ENCODE measurements around the gene FAM149B1.
"Not testable (repeated sequence)": the region's sequence is repeated elsewhere in the genome, so short reads cannot be mapped to it uniquely, and the experiment has no call there.

Gene FAM149B1

GRCh38 chr10:73167783-73168464, at the start of gene FAM149B1, which contains the start of gene ECD:
FAM149B1 (plus strand) TSS chr10:73168119; CDS start chr10:73168340, 221 bp downstream.
ECD (minus strand) TSS chr10:73168008; CDS start chr10:73163937, 4,071 bp downstream.
- DNase-seq, result peak; percentile 88

DNA sequence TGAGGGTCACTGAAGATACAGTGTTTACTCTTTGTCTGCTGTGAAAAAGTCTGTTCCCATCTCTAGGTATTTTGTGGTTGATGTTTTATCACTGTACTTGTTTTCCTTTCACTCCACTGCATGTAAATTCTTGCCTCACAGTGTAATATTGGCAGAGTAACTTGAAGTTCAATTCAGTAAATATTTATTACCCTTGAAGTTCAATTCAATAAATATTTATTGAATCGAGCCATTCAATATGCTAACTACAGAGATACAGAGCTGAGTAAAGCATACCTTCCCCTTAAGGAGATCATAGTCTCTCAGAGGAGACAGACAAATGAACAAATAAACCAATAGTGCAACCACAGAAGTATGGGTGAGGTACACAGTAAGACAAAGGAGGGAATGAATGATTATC, 48.5 kb upstream of the FAM149B1 start:
- DNase-seq, result no peak

DNA sequence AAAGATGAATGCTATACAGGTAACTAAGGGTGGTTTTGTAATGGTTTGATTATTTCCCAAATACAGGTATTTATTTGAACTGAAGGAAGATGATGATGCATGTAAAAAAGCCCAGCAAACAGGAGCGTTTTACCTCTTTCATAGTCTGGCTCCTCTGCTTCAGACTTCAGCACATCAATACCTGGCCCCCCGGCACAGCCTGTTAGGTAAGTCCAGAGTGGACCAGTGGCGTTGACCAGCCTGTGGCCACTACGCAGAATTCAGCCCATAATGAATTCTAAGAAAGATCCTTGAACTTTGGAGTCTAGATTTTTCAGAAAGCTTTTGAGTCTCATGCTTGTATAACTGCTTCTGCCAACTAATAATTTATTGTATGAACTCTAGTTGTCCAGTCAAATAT, 48.0 kb upstream of the FAM149B1 start:
- no peak for DNase-seq

- no peak for DNase-seq
Observed at GRCh38 chr10:73126343-73126742, 41.6 kb upstream of the FAM149B1 start.

DNA sequence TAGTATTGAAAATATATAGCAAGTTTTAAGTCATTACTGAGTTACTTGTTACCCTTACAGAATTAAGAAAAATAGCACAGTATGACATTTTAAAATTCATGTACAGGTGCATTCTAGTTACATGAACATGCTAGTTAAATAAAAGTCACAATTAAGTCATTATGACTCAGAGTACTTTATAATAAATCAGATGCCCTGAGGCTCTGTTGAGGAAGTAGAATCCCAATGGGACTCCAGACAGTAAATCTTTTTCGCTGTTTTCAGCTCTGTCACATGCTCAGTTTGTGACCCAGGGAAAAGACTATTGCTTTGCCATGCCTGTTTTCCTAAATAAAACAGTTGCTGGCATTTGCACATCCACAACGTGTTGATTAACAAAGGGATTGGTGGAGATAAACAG, 36.6 kb upstream of the FAM149B1 start:
- DNase-seq, result no peak

DNA sequence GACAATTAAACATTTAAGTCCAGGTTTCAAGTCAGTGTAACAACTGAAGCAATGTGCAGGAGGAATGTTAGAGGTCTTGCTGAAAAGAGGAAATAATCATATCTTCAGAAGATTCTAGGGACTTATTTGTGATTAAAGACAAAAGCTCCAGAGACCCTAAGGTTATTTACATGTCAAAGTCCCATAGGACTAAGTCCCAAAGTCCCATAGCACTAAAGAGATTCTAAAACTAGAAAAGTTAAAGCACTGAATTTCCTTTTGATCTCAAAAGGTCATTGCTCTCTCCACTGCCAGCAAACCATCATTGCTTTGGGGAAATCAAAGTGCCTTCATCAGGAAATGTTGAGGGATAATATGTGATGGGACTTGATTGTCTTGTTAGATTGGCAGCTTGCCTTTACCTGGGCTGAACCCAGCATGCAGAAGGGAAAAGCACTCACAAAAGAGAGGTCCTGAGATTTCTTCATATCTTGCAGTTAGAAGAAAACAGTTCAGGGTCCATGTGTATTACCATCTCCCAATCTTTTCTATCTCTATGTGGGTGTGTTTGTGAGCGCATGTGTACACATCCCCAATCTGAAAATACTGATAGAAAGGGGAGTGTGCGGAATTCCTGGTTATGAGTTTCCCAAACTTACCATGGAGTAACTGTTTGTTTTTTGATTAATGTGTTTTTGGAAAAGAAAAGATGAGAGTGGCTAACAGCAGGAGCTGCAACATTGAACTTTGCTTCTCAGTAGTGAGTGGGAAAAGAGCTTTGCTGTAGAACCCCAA, 35.8 kb upstream of the FAM149B1 start:
- no peak for DNase-seq

GRCh38 chr10:73134727-73135126, 33.2 kb upstream of the FAM149B1 start:
- DNase-seq, result no peak

- no peak for DNase-seq
Observed at GRCh38 chr10:73136627-73137026, 31.3 kb upstream of the FAM149B1 start.

DNA sequence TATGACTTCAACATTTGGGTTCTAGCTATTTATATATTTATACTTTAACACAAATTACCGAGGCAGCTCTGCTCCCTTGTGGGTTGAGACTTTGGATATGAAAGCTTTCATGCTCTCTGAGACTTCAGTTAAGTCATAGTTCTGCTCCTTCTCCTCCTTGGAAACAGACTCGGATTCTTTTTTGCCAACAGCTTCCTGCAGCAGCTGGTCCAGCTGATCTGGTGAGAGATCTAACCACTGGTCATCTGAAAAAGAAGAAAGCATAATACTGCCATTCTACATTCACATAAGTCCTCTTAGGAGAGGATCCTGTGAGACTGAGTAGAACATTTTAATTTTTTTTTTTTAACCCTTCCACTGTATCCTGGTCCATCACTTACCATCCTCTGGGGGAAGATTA, 28.7 kb upstream of the FAM149B1 start:
- no peak for DNase-seq

DNA sequence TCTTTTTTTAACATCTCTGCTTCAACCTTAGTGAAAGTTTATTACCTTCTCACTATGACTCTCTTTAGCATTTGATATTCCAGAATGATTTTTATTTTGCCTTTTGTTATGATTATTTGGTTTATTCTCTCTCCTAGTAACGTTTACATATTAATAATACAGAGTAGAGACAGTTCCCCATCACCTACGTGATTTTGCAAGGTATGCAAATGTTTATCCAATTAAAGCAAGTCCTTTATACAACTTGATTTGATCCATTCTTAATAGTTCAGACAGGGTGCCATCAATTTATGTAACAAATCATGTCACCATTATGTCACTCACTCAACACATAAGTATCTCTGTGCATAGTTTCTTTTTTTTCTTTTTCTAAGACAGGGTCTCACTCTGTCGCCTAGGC, 26.3 kb upstream of the FAM149B1 start:
- no peak for DNase-seq

DNA sequence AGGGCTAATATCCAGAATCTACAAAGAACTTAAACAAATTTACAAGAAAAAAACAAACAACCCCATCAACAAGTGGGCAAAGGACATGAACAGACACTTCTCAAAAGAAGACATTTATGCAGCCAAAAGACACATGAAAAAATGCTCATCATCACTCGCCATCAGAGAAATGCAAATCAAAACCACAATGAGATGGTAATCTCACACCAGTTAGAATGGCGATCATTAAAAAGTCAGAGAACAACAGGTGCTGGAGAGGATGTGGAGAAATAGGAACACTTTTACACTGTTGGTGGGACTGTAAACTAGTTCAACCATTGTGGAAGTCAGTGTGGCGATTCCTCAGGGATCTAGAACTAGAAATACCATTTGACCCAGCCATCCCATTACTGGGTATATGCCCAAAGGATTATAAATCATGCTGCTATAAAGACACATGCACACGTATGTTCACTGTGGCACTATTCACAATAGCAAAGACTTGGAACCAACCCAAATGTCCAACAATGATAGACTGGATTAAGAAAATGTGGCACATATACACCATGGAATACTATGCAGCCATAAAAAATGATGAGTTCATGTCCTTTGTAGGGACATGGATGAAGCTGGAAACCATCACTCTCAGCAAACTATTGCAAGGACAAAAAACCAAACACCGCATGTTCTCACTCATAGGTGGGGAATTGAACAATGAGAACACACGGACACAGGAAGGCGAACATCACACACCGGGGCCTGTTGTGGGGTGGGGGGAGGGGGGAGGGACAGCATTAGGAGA, 17.1 kb upstream of the FAM149B1 start:
- not testable (repeated sequence) for DNase-seq

- DNase-seq, result no peak
Observed at GRCh38 chr10:73152009-73152408, 15.9 kb upstream of the FAM149B1 start.

DNA sequence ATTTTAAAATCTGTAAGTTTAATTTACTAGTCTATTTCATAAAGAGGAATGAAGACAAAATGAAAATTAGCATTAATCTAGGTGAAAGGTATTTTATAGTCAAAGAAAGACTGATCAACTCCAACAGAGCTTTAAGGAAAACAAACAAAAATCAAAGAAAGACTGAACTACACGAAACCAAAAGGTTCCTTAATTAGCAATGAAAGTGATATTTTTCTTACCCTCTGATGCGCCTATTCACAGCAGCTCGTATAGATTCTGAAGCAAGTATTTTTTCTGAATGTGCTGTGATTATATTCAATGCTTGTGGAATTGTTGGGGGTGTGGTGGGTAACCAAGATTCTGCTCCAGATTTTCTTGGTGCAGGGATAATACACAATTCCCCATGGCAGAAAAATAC, 11.9 kb upstream of the FAM149B1 start:
- DNase-seq, result no peak

GRCh38 chr10:73159038-73159648, 8.8 kb upstream of the FAM149B1 start:
- DNase-seq, result peak; percentile 21

- DNase-seq, result no peak
Observed at GRCh38 chr10:73161079-73161478, 6.8 kb upstream of the FAM149B1 start.

DNA sequence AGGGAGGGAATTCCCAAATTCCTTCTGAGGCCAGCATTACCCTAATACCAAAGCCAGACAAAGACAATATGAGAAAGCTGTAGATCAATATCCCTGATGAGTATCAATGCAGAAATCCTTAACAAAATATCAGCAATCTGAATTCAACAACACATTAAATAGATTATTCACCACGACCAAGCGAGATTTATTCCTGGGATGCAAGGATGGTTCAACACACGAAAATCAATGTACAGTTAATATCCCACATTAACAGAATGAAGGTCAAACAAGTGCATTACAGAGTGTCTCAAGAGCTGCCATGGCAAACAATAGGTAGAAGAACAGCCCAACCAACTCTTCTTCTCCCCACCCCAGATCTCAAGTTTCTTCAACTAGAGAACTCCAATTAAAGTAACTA, 6.3 kb upstream of the FAM149B1 start:
- no peak for DNase-seq

DNA sequence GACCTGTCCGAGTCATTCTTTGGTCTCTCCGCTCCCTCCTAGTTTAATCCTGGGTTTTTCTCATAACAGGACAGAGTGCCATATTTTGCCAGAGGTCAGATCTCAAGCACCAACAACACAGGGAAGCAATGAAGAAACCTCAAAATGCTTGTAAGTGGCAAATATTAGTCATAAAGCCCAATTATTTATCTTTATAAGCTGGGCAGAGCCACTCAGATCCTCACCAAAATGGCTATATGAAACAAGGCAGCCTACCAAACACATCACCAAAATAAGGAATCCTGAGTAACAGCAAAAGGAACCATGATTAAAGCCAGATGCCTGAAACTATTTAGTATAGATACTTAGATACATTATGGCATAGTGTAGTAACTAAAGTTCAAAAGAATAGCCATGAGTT, 4.8 kb upstream of the FAM149B1 start:
- DNase-seq, result no peak

GRCh38 chr10:73166972-73167371, 947 bp upstream of the FAM149B1 start:
- no peak for DNase-seq

GRCh38 chr10:73167458-73167782, 499 bp upstream of the FAM149B1 start:
- no peak for DNase-seq

DNA sequence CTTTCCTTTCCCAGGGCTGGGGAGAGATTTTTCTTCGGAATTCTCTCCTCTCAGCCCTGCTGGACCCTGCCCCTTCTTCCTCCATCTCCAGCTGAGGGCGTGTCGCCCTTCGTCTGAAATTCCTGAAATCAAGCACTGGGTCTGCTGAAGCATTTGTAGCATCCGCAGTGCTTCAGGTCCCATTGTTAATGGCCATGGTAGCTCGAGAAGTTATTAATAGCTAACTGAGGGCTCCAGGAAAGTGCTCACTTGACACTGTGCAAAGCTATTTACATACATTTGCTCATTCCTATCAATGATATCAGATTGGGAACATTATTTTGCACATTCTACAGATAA, 515 bp downstream of the FAM149B1 start:
- DNase-seq, result peak; percentile 9

- DNase-seq, result no peak
Observed at GRCh38 chr10:73169320-73169719, 1.4 kb downstream of the FAM149B1 start.

DNA sequence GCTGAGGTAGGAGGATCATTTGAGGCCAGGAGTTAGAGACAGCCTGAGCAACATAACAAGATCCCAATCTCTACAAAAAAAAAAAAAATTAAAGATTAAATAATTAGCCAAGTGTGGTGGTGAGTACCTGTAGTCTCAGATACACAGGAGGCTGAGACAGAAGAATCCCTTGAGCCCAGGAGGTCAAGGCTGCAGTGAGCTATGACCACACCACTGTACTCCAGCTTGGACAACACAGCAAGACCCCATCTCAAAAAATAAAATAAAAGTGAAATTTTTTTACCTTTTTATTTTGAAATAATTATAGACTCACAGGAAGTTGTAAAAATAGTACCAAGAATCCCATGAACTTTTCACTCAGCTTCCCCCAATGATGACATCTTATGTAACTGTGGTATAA, 4.9 kb downstream of the FAM149B1 start:
- no peak for DNase-seq

GRCh38 chr10:73174148-73174925, 6.4 kb downstream of the FAM149B1 start:
- no peak for DNase-seq

Measured in NCI-H345 (cell line).